NCI-H1105 treated with DMSO at 0.1 percent for 48 hours (cell line): ENCODE measurements around the gene HMCN2.

ENCODE experiments used
- DNase-seq: peaks from one replicate; lab custom pipeline; 2025; lab: John Stamatoyannopoulos, UW

The HMCN2 gene

DNA sequence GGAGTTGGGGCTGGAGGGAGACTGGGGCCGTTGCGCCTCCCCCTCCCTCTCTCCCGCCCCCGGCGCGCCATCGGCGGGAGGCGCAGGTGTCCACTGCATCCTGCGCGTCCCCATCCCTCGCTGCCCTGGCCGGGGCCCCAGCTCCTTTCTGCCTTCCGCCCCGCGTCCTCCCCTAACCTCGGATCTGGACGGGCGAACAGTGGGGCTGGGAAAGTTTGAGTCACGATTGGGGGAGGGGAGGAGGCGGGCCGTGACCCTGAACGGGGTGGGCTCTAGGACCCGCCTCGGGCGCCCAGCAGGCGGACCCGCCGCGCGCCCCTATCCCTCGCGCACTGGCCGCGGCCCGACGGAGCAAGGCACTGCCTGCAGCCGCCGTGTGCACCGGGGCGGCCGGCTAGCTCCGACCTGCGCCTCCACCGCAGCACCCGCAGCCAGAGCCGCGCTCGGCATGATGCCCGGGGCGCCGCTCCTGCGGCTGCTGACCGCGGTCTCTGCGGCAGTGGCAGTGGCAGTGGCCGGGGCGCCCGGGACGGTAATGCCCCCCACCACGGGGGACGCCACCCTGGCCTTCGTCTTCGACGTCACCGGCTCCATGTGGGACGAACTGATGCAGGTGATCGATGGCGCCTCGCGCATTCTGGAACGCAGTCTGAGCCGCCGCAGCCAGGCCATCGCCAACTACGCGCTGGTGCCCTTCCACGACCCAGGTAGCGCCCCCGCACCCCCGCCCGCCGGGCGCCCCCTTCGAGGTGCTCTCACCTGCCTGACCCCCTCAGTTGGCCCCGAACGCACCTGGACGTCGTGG is at the start of gene HMCN2:
Gene HMCN2, plus strand, starts transcription at position 330 of the 805 bp plus-strand sequence. Its CDS starts 119 bp downstream, at position 449.
- DNase-seq = peak; percentile 28

DNA sequence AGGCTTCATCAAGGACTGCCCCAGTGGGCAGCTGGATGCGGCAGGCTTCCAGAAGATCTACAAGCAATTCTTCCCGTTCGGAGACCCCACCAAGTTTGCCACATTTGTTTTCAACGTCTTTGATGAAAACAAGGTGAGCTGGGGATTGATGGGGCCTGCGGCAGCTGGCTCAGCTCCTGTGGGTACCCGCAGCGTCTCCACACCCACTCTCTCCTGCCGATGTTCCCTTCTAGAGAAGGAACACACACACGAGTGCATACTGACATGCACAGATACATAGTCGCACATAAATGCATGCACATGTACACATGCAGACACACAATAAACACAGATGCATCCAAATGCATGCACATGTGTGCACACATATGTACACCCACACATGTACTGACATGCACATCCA is 47.7 kb upstream of the HMCN2 start:
- no peak for DNase-seq

DNA sequence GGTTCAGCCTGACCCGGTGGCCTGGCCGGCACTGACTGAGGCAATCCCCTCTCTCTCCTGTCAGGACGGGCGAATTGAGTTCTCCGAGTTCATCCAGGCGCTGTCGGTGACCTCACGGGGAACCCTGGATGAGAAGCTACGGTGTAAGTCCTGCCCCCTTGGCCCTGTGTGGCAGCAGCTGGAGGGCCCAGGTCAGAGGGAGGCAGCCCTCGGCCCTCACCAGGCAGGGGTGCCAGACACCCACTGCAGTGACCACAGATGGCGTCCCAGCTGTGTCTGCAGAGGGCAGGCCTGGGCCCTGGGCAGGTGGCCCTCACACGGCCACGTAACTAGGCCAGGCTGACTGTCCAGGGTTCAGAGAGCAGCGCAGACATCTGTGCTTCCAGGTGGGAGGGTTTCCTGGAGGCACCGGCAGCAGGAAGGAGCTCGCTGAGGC is 45.9 kb upstream of the HMCN2 start:
- no peak for DNase-seq

- no peak for DNase-seq
These were observed 45.2 kb upstream of the HMCN2 start for GRCh38 chr9:130220352-130220751.

DNA sequence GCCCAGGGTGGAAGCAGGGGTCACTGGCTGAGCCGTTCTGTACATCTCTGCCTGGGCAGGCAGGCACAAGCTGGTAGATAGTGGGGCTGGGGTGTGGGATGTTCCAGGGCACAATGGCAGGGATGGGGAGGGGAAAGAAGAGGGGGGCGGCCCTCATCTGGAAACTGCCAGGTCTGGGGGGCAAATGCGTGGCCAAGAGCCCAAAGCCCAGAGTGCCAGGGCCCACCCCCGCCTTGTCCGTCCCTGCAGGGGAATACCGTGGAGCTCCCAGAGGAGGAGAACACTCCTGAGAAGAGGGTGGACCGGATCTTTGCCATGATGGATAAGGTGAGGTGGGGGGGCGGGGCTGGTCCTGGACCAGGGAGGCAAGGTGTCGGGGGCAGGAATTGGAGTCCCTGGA is 42.7 kb upstream of the HMCN2 start:
- DNase-seq = no peak

- no peak for DNase-seq
These were observed 40.5 kb upstream of the HMCN2 start for GRCh38 chr9:130225071-130225470.

DNA sequence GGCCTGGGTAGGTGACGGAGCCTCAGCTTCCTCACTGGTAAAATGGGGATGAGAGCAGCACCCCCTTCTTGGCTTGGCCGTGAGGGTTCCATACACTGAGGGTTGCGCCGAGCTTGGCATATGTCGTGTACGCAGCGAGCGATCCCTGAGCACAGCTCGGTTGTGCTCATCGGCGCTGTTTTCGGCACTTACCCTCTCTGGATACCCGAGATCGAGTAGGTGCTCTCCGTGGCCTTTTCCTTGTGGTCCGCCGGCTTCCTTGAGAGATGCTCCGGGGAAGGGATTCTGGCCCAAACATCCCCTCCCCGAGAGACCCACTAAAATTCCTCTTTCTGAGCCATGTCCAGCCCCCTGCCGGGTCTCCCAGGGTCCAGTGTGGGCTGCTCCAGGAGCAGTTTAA is 40.0 kb upstream of the HMCN2 start:
- no peak for DNase-seq

- DNase-seq = no peak
These were observed 39.4 kb upstream of the HMCN2 start for GRCh38 chr9:130226112-130226511.

- DNase-seq = no peak
These were observed 37.7 kb upstream of the HMCN2 start for GRCh38 chr9:130227833-130228232.

DNA sequence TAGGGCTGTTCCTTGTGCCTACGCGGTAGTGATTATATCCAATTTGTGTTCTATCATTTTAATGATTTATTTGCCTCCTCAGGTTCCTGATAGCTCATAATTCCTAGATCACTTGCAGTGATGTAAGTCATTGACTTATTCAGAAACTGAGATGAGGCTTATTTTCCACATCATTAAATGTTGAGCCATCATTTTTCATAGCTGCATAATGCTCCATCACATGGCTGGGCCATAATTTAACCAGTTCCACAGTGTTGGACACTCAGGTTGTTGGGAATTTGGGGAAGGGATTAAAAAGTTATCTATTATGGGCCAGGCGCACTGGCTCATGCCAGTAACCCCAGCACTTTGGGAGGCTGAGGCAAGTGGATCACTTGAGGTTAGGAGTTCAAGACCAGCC is 35.8 kb upstream of the HMCN2 start:
- no peak for DNase-seq

GRCh38 chr9:130230631-130231030 is 34.9 kb upstream of the HMCN2 start:
- DNase-seq = no peak

DNA sequence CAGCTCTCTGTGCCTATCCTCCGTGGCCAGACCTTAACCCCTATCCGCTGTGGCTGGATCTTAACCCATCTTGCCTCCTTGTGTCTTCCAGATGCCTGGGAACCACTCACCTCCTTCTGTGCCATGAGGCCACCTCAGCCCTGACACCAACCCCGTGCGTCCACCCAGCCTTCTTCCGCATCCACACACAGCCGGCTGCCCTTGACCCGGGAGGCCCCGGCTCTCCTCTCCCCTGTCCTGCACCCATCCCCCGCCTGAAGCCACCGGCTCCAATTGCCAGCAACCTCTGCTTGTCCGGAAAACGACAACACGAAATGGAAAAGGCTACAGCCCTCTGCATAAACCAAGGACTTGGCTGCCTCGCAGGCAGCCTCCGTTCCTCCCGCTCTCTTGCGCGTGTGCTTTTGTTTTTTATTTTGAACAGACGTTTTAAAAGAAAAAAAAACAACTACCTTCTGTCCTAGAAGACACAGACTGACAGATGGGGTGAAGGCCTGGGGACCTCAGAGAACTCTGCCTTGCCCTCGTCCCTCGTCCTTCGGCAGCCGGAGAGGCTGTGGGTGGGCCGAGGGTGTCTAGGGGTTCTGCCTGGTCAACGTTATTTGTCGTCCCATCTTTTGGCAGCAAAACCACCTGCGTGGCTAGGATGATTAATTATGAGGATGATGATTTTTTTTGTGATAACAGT is 32.5 kb upstream of the HMCN2 start:
- no peak for DNase-seq

GRCh38 chr9:130233587-130233945 is 32.0 kb upstream of the HMCN2 start:
- DNase-seq = no peak

- no peak for DNase-seq
These were observed 31.0 kb upstream of the HMCN2 start for GRCh38 chr9:130234340-130235260.

GRCh38 chr9:130235558-130236435 is 29.8 kb upstream of the HMCN2 start:
- DNase-seq = peak; percentile 48

- DNase-seq = no peak
These were observed 29.0 kb upstream of the HMCN2 start for GRCh38 chr9:130236436-130236985.

DNA sequence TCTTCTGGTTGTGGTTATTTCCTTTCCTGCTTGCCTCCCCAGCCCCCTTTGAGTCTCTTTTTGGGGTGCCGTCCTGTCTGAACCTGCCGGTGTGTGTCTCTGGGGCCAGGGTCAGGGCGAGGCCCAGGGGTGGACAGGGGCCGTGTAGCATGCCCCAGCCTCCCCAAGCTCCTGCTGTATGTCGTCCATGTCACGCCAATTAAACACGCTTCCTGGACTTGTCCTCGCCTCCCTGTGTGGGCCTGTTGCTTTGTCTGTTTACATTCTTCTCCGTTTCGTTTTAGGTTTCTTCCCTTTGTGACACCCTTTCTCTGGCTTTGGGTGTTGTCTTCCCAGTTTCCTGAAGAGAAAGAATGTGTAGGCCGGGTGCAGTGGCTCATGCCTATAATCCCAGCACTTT is 28.5 kb upstream of the HMCN2 start:
- DNase-seq = no peak

DNA sequence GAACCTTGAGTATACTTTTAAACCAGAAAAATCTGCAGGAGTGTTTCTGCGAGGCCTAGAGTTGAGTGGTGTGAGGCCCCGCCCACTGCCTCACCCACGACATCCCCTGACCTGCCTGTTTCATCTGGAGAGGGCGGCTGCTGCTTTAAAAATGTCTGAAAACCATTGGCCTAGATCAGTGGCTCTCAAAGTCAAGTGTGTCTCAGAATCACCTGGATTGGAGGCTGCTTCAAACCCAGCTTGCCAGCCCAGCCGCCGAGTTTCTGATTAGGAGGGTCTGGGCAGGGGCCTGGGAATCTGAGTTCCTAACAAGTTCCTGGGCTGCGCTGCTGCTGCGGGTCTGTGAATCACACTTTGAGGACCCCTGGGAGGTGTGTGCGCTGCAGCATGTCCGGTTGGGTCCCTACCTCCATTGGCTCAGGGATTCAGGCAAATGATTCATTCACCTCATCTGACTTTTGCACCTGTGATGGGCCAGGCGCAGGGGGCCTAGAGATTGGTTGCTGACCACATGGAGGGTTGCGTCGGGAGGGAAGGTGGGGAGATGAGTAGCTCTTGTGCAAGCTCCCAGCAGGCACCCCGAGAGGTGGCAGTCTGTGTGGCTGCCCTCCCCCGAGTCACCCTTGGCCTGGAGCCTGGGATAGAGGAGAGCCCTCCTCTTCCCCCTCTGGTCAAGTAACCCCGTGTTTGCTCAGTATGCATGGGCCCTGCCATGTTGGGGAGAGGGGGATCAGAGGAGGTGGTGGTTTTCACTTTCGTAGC is 27.6 kb upstream of the HMCN2 start:
- no peak for DNase-seq

DNA sequence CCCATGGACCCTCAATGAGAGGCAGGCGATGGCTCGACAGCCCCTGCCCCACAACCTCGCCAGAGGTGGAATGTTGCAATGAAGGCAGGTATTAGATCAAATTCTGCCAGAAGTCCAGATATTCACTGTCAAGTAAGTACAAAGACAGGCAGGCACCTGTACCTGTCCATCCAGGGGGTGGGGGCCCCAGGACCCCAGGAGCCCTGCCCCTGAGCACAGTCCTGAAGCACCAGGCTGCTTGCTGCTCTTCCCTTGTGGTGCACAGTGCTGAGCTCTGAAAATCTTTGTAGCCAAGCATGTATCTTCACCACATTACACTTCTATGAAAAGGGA is 26.2 kb upstream of the HMCN2 start:
- no peak for DNase-seq

DNA sequence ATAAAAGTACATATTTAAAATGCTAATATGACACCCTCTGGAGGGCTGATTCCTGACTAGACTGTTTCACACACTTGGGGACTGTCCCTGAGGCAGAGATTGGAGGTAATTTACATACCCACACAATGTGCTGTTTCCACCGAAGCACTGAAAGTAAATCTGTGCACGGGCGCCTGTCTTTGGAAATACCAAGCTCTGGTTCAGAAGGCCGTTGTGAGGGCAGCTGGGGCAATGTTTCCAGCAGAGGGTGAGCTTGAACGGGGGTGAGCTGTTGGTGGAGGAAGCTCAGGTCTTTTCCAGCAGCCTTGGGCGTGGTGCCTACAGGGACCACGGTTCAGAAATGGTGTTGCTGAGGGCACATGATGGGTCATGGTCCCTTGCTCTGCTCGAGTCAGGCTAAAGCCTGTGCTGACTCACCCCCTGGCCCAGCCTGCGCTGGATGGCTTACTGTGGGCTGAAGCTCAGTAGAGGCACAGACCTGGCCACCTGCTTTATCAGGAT is 25.8 kb upstream of the HMCN2 start:
- no peak for DNase-seq
